Thyroid gland (tissue), 4 donors: ENCODE data around the gene C1orf87. TPM values are rescaled to one million over a fixed set of nuclear protein-coding genes. Genes with fewer than 3 reads are reported as not detected.
"Not testable (repeated sequence)": the region's sequence is repeated elsewhere in the genome, so short reads cannot be mapped to it uniquely, and the experiment has no call there.

Experiments
- DNase-seq, 2 donors: peaks; one replicate each; pipeline ENCODE4 v3.0.0-alpha.2; 2019
- H3K27ac ChIP-seq, 3 donors: fragments of 200-600 bp; sonication (generic); 1 replicate in 2 of 3; 2 replicates in 1 of 3; pipeline ENCODE4 v1.5.1; 2016 to 2019; ENCODE audit warnings: mild to moderate bottlenecking in 1 of 3, moderate library complexity in 1 of 3
- H3K27me3 ChIP-seq: fragments of 200-600 bp; sonication (generic); one replicate; pipeline ENCODE4 v1.5.1; 2019
- H3K36me3 ChIP-seq, 2 donors: fragments of 200-600 bp; sonication (generic); one replicate each; pipeline ENCODE4 v1.5.1; 2016 to 2019
- H3K4me1 ChIP-seq, 2 donors: fragments of 200-600 bp; sonication (generic); one replicate each; pipeline ENCODE4 v1.5.1; 2017 to 2019
- H3K4me3 ChIP-seq, 3 donors: fragments of 200-600 bp; sonication (generic); replicated peaks in 1 of 3; 1 replicate in 2 of 3; 2 replicates in 1 of 3; pipeline ENCODE4 v1.5.1; 2016; ENCODE audit warnings: mild to moderate bottlenecking in 1 of 3
- H3K9me3 ChIP-seq: fragments of 200-600 bp; sonication (generic); one replicate; pipeline ENCODE4 v1.5.1; 2017
- POLR2A ChIP-seq, 2 donors: fragments of 450-650 bp; IDR thresholded peaks; one replicate each; pipeline ENCODE4 v1.6.1; 2017; ENCODE audit warnings: antibody characterized with exemption in 2 of 2, mild to moderate bottlenecking in 2 of 2, moderate library complexity in 1 of 2
- WGBS, 2 donors: methylation state at CpG; one replicate each; pipeline ENCODE4 v1.1.5; 2017; 5-methylcytosine and 5-hydroxymethylcytosine counted together
- intact Hi-C: fragments of 100-400 bp; cut with DNase I; formaldehyde crosslinking; loops from one replicate; pipeline ENCODE4 v1.15.1; 2023
- total RNA-seq, 4 donors: library from RNA; depleted of rRNA; stranded (reverse); fragments of >200 nt; gene quantifications; one replicate each; pipeline ENCODE4 v1.2.3, GENCODE V29; 2016
- TF ChIP-seq, protein P1 (sequence below), 6 experiments: fragments of 200-600 bp in 3 of 6; fragments of 450-650 bp in 3 of 6; sonication (generic) in 3 of 6; IDR thresholded peaks; one replicate each; pipeline ENCODE4 v1.5.1; 2016 to 2019; ENCODE audit warnings: antibody characterized with exemption in 6 of 6, mild to moderate bottlenecking in 2 of 6, inconsistent platforms in 1 of 6, moderate library complexity in 1 of 6

The C1orf87 gene
- total RNA-seq, 4 donors from 2014 or later = not detected

DNA sequence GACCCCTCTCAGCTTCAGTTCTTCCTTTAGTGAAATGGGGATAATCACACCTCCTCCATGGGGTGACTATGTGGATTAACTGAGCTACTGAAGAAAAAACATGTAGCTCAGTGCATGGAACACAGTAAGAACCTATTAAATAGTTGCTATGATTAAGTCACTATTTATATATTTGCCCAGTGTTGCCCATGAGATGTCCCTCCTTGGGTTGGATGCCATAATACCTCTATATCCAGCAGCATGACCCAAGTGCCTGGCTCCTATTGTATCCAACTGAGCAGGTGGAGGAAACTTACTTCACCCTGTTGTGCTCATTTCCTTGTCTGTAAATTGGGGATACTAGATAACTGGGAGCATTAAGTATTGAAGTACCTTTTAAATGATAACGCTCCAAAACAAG, 99.9 kb downstream of the C1orf87 start:
- Histone ChIP-seq H3K36me3 (no peaks in the 10 kb centered on the region), H3K4me3 (no peak overlapping the region), H3K4me1 (peaks cover 6 to 7% of the 10 kb centered on the region in 2 donors), H3K27ac (no peak overlapping the region), H3K27me3 (no peaks in the 10 kb centered on the region), H3K9me3 (no peaks in the 10 kb centered on the region)
- DNase-seq = no peak
- intact Hi-C loops = no loop called here
- 79 to 93% methylated on average over 1 of the region's 1 CpG for WGBS, 2 donors
- TF ChIP-seq, protein P1, sequence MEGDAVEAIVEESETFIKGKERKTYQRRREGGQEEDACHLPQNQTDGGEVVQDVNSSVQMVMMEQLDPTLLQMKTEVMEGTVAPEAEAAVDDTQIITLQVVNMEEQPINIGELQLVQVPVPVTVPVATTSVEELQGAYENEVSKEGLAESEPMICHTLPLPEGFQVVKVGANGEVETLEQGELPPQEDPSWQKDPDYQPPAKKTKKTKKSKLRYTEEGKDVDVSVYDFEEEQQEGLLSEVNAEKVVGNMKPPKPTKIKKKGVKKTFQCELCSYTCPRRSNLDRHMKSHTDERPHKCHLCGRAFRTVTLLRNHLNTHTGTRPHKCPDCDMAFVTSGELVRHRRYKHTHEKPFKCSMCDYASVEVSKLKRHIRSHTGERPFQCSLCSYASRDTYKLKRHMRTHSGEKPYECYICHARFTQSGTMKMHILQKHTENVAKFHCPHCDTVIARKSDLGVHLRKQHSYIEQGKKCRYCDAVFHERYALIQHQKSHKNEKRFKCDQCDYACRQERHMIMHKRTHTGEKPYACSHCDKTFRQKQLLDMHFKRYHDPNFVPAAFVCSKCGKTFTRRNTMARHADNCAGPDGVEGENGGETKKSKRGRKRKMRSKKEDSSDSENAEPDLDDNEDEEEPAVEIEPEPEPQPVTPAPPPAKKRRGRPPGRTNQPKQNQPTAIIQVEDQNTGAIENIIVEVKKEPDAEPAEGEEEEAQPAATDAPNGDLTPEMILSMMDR (IDR thresholded peaks at IDR 0.05) = no peak
- TF ChIP-seq POLR2A (IDR thresholded peaks at IDR 0.05) = no peak

DNA sequence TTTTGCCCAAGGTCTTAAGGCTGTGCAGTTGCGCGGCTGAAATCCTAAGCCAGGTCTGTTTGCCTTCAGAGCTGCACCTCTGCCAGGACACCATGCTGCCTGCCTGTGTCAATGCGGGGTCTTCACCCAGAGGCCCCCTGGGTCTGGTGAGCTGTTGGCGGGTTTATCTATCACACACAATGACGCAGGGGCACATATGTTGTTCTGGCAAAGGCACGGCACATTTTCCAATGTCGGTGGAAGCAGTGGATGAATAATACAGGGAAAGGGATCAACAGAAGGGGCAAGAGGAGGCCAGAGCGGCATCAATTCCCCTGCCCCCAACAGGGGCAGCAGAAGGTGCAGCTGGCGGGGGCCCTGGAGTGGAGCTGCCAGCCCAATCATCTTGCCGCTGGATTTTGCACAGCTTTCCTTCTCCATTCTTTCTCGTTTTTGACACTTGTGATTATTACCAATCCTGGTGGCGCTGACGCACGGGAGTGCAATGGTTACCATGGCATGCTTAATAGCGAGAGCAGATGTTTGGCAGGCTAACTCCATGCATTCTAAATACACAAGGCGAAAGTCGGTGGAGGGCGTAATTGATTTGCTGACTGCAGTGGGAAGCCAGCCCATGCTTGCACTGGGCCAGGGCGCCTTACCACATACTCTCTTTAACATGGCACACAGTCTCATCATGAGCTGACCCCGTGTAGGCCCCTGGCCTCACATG, 101.2 kb downstream of the C1orf87 start:
- 90 to 92% methylated on average over 20 of the region's 20 CpGs for WGBS, 2 donors
- H3K4me3 ChIP-seq = no peak overlapping the region
- intact Hi-C loops = no loop called here
- no peaks in the 10 kb centered on the region for H3K9me3 ChIP-seq
- no peak for TF ChIP-seq POLR2A (IDR thresholded peaks at IDR 0.05)
- TF ChIP-seq, protein P1 (IDR thresholded peaks at IDR 0.05) = no peak
- no peaks in the 10 kb centered on the region for H3K36me3 ChIP-seq
- peaks cover 7% of the 10 kb centered on the region in 2 donors for H3K4me1 ChIP-seq
- DNase-seq = no peak
- H3K27ac ChIP-seq = no peak overlapping the region
- H3K27me3 ChIP-seq = no peaks in the 10 kb centered on the region

DNA sequence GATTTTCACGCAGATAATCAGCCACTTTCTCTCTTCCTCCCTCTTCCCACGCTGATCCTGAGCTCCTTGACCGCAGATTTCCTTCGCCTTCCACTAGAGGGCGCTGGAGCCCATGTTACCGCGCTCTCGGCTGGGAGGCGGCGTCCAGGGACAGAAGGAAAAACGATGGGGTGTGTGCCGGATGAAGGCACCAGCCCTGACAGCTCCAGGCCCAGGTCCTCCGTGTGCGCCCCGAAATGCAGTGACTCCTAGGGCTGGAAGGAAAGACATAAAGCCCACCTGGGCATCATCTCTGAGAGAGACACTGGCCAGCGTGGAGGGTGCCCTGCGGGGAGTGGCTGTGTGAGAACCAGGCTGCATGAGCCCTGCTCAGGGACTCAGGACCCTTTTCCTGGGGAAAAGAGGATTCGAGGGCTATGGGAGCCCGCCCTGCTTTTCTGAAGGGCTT, 102.1 kb downstream of the C1orf87 start:
- 9 to 13% methylated on average over 19 of the region's 19 CpGs for WGBS, 2 donors
- Histone ChIP-seq H3K27ac (no peak overlapping the region), H3K36me3 (no peaks in the 10 kb centered on the region), H3K27me3 (no peaks in the 10 kb centered on the region), H3K4me3 (no peak overlapping the region), H3K4me1 (peaks cover 7 to 11% of the 10 kb centered on the region in 2 donors), H3K9me3 (no peaks in the 10 kb centered on the region)
- peak; percentile 55 to 66 for DNase-seq
- TF ChIP-seq POLR2A (IDR thresholded peaks at IDR 0.05) = no peak
- TF ChIP-seq, protein P1 (IDR thresholded peaks at IDR 0.05) = peak; percentile 55 to 92 (median 82)
- intact Hi-C loops = no loop called here

DNA sequence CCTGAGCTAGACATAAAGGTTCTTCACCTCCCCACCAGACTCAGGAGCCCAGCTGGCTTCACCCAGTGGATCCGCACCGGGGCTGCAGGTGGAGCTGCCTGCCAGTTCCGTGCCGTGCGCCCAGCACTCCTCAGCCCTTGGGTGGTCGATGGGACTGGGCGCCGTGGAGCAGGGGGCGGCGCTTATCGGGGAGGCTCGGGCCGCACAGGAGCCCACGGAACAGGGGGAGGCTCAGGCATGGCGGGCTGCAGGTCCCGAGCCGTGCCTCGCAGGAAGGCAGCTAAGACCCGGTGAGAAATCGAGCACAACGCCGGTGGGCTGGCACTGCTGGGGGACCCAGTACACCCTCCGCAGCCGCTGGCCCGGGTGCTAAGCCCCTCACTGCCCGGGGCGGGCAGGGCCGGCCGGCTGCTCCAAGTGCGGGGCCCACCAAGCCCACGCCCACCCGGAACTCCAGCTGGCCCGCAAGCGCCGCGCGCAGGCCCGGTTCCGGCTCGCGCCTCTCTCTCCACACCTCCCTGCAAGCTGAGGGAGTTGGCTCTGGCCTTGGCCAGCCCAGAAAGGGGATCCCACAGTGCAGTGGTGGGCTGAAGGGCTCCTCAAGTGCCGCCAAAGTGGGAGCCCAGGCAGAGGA, 103.9 kb downstream of the C1orf87 start:
- not testable (repeated sequence) for H3K36me3 ChIP-seq, H3K27me3 ChIP-seq, DNase-seq, H3K9me3 ChIP-seq, H3K27ac ChIP-seq, H3K4me3 ChIP-seq
- intact Hi-C loops = loop anchor here (10.0 kb wide), 1 partner anchor 885 kb away; no protein-coding TSS in a partner anchor
- 91 to 95% methylated on average over 7 to 32 of the region's 42 CpGs for WGBS, 2 donors
- H3K4me1 ChIP-seq = peaks cover 7 to 11% of the 10 kb centered on the region in 2 donors

DNA sequence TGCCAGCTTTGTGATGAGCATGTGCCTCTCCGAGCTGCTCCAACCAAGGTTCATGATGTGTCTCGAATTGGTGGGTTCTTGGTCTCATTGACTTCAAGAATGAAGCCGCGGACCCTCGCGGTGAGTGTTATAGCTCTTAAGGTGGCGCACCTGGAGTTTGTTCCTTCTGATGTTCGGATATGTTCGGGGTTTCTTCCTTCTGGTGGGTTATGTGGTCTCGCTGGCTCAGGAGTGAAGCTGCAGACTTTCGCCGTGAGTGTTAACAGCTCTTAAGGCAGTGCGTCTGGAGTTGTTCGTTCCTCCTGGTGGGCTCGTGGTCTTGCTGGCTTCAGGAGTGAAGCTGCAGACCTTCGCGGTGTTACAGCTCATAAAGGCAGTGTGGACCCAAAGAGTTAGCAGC, 104.8 kb downstream of the C1orf87 start:
- not testable (repeated sequence) for H3K9me3 ChIP-seq, H3K4me3 ChIP-seq, H3K36me3 ChIP-seq, H3K27ac ChIP-seq, DNase-seq, H3K27me3 ChIP-seq
- intact Hi-C loops = loop anchor here (10.0 kb wide), 1 partner anchor 886 kb away; no protein-coding TSS in a partner anchor
- peaks cover 7 to 11% of the 10 kb centered on the region in 2 donors for H3K4me1 ChIP-seq
- 94 to 95% methylated on average over 17 of the region's 17 CpGs for WGBS, 2 donors

DNA sequence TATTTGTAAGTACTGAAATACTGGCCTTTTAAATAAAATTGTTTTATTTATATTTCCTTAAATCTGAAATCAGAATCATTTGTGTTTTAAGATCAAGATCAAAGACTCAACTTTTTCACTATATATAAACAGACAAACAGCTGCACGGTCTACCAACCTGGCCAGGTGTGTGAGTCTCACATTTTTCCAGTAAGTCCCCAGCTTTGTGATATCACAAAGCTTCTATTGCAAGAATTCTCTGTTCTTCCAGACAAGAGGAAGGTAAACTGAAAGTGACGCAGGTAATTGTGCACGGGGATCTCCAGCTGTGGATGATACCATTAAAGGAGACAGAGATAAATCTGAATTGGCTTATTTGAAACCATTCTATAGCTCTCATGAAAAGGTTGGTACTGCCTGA, 105.8 kb downstream of the C1orf87 start:
- intact Hi-C loops = loop anchor here (10.0 kb wide), 1 partner anchor 887 kb away; no protein-coding TSS in a partner anchor
- Histone ChIP-seq H3K4me1 (peaks cover 7 to 11% of the 10 kb centered on the region in 2 donors), H3K9me3 (no peaks in the 10 kb centered on the region), H3K4me3 (no peak overlapping the region), H3K27ac (no peak overlapping the region), H3K27me3 (no peaks in the 10 kb centered on the region), H3K36me3 (no peaks in the 10 kb centered on the region)
- 93 to 96% methylated on average over 3 of the region's 3 CpGs for WGBS, 2 donors
- TF ChIP-seq, protein P1 (IDR thresholded peaks at IDR 0.05) = no peak
- no peak for TF ChIP-seq POLR2A (IDR thresholded peaks at IDR 0.05)
- no peak for DNase-seq
